Heart left ventricle (tissue), 16 donors: ENCODE results near the gene PRDX6. TPM values are rescaled to one million over a fixed set of nuclear protein-coding genes. Genes with fewer than 3 reads are reported as not detected.
"Not testable (repeated sequence)": the region's sequence is repeated elsewhere in the genome, so short reads cannot be mapped to it uniquely, and the experiment has no call there.

Experiments used
- ATAC-seq, 4 donors: fragments of 200-7000 bp; cut with Tn5 transposase; one replicate each; pipeline ENCODE4 v1.9.1; 2020 to 2022; ENCODE audit warnings: moderate library complexity in 4 of 4, mild to moderate bottlenecking in 3 of 4, moderate number of reproducible peaks in 1 of 4
- DNase-seq, 5 donors: peaks; one replicate each; pipeline ENCODE4 v3.0.0-alpha.2; 2020
- H3K27ac ChIP-seq, 12 donors: fragments of 200-600 bp; sonication (generic) in 4 of 12; one replicate each; pipeline versions ENCODE4 v1.5.0 to v1.8.0; 2016 to 2022; ENCODE audit warnings: mild to moderate bottlenecking in 2 of 12
- H3K27me3 ChIP-seq, 9 donors: fragments of 200-600 bp; sonication (generic) in 2 of 9; one replicate each; pipeline versions ENCODE4 v1.5.1 to v1.8.0; 2016 to 2022; ENCODE audit warnings: mild to moderate bottlenecking in 3 of 9
- H3K36me3 ChIP-seq, 9 donors: fragments of 200-600 bp; sonication (generic) in 2 of 9; one replicate each; pipeline versions ENCODE4 v1.5.0 to v1.8.0; 2018 to 2022; ENCODE audit warnings: mild to moderate bottlenecking in 2 of 9
- H3K4me1 ChIP-seq, 12 donors: fragments of 200-600 bp; sonication (generic) in 4 of 12; one replicate each; pipeline versions ENCODE4 v1.5.0 to v1.8.0; 2016 to 2022; ENCODE audit warnings: mild to moderate bottlenecking in 3 of 12
- H3K4me3 ChIP-seq, 12 donors: fragments of 200-600 bp; sonication (generic) in 4 of 12; one replicate each; pipeline versions ENCODE4 v1.5.0 to v1.8.0; 2017 to 2022; ENCODE audit warnings: mild to moderate bottlenecking in 9 of 12, moderate library complexity in 4 of 12
- H3K9me3 ChIP-seq, 12 donors: fragments of 200-600 bp; sonication (generic) in 4 of 12; one replicate each; pipeline versions ENCODE4 v1.5.0 to v1.8.0; 2016 to 2022; ENCODE audit warnings: mild to moderate bottlenecking in 1 of 12
- CTCF ChIP-seq, 12 donors: fragments of 200-600 bp; sonication (generic) in 4 of 12; IDR thresholded peaks; one replicate each; pipeline versions ENCODE4 v1.5.0 to v1.8.0; 2018 to 2022; ENCODE audit warnings: antibody characterized with exemption in 12 of 12, mild to moderate bottlenecking in 5 of 12
- POLR2A ChIP-seq, 2 donors: fragments of 450-650 bp; IDR thresholded peaks; one replicate each; pipeline ENCODE4 v1.6.1; 2017; ENCODE audit warnings: antibody characterized with exemption in 2 of 2, mild to moderate bottlenecking in 2 of 2, moderate library complexity in 2 of 2
- WGBS, 4 donors: extraction: QIAGEN DNeasy Blood & Tissue Kit in 2 of 4; methylation state at CpG; one replicate each; pipeline versions ENCODE4 v1.1.5 to v1.1.7; 2013 to 2018; 5-methylcytosine and 5-hydroxymethylcytosine counted together
- intact Hi-C, 10 donors: fragments of 100-400 bp; cut with DNase I; formaldehyde crosslinking; loops; one replicate each; pipeline versions ENCODE4 v1.11.1 to v1.14.2; 2022
- polyA plus RNA-seq, 2 donors: library from polyadenylated mRNA; stranded (reverse); fragments of 200-250 nt; gene quantifications; one replicate each; pipeline ENCODE4 v1.2.3, GENCODE V29; 2013
- total RNA-seq, 9 donors: library from RNA; depleted of rRNA in 2 of 9; stranded (reverse); fragments of >200 nt in 2 of 9; fragmentation: NEBNext Ultra II Directional in 3 of 9; extraction: Animal tissue kit (Norgen Biotek cat#: 25700) in 3 of 9; gene quantifications; one replicate each; pipeline versions ENCODE4 v1.1.0 to v1.2.4, GENCODE V29; 2016 to 2023
- donor health status: ischemic (EF 13 %, LVEDD 7.1; RV severe dilation, severe dysfunction).
- donor health status: healthy with polysubstance abuse.
- donor health status: DM: no; HTN: yes; CAD: no.
- donor health status: DM: no; HTN: no; CAD: no.
- donor health status: ischemic (EF 25% LVEDD 6.9; RV normal size, moderate dysfunction).
- donor health status: ischemic (EF 25% LVEDD 5.7; RV mildly dilated, moderate dysfunction).
- donor health status: healthy.
- donor health status: DM: yes; HTN: yes; CAD: no.
- donor health status: ischemic (EF 35%, LVEDD 5.7; RV mildly dilated, moderate dysfunction).
- donor health status: nonischemic (EF 11% LVEDD 7.7; RV severe dilation, severe dysfunction).
- donor health status: DM: yes; HTN: yes; CAD: no.
- donor health status: PGD.
- donor health status: ischemic (EF 29% LVEDD 5.4; RV normal size, mild dysfunction).
- donor health status: nonischemic (EF 23%, LVEDD 6.1; RV moderate dilation, normal function).

PRDX6 gene
- total and polyA plus RNA-seq, 11 donors = 237 to 635 (median 433) TPM

- TF ChIP-seq POLR2A (IDR thresholded peaks at IDR 0.05) (no peak), CTCF (IDR thresholded peaks at IDR 0.05) (no peak)
- no peak for DNase-seq
- Histone ChIP-seq H3K9me3 (no peaks in the 10 kb centered on the region), H3K4me1 (no peaks in the 10 kb centered on the region), H3K27me3 (no peaks in the 10 kb centered on the region), H3K4me3 (no peak overlapping the region), H3K27ac (no peak overlapping the region), H3K36me3 (peaks cover 0 to 59% (median 51%) of the 10 kb centered on the region in 9 donors)
- ATAC-seq = peak in 1 of 4 donors; percentile 18
- intact Hi-C loops = no loop called here
- WGBS, 4 donors = 93 to 99% (median 95%) methylated on average over 3 of the region's 3 CpGs
Measured at GRCh38 chr1:173489929-173490328, 12.8 kb downstream of the PRDX6 start.

GRCh38 chr1:173491508-173491907, 14.4 kb downstream of the PRDX6 start:
- H3K4me1 ChIP-seq = no peaks in the 10 kb centered on the region
- DNase-seq (no peak), ATAC-seq (no peak)
- H3K4me3 ChIP-seq = no peak overlapping the region
- H3K27ac ChIP-seq = no peak overlapping the region
- no peaks in the 10 kb centered on the region for H3K9me3 ChIP-seq
- intact Hi-C loops = no loop called here
- TF ChIP-seq CTCF (IDR thresholded peaks at IDR 0.05) = no peak
- no peak for TF ChIP-seq POLR2A (IDR thresholded peaks at IDR 0.05)
- H3K36me3 ChIP-seq = peaks cover 0 to 43% (median 35%) of the 10 kb centered on the region in 9 donors
- 94 to 98% (median 96%) methylated on average over 2 of the region's 2 CpGs for WGBS, 4 donors
- H3K27me3 ChIP-seq = no peaks in the 10 kb centered on the region

GRCh38 chr1:173493125-173493524, 16.0 kb downstream of the PRDX6 start:
- H3K27ac ChIP-seq, H3K9me3 ChIP-seq, intact Hi-C loops, H3K27me3 ChIP-seq, DNase-seq, H3K4me1 ChIP-seq, ATAC-seq, H3K4me3 ChIP-seq: not testable (repeated sequence)
- 96 to 98% (median 96%) methylated on average over 8 of the region's 8 CpGs for WGBS, 4 donors
- H3K36me3 ChIP-seq = peaks cover 0 to 27% (median 19%) of the 10 kb centered on the region in 9 donors

- Histone ChIP-seq H3K9me3 (no peaks in the 10 kb centered on the region), H3K27me3 (no peaks in the 10 kb centered on the region), H3K4me3 (no peak overlapping the region), H3K27ac (no peak overlapping the region), H3K4me1 (no peaks in the 10 kb centered on the region), H3K36me3 (peaks cover 0 to 3% (median 0%) of the 10 kb centered on the region in 9 donors)
- DNase-seq (no peak), ATAC-seq (no peak)
- 78 to 93% (median 90%) methylated on average over 8 of the region's 8 CpGs for WGBS, 4 donors
- TF ChIP-seq CTCF (IDR thresholded peaks at IDR 0.05) (no peak), POLR2A (IDR thresholded peaks at IDR 0.05) (no peak)
- intact Hi-C loops = no loop called here
Measured at GRCh38 chr1:173495609-173496267, 18.6 kb downstream of the PRDX6 start.
